GM21737 (cell line): Measurements from ENCODE around the gene DENND2D.

ENCODE experiments used
- ATAC-seq: cut with Tn5 transposase; IDR thresholded peaks from one replicate; pipeline ENCODE4 v1.9.1; 2021; ENCODE audit warnings: mild to moderate bottlenecking, moderate library complexity; ENCODE audit not compliant: unreplicated experiment

DENND2D gene, protein sequence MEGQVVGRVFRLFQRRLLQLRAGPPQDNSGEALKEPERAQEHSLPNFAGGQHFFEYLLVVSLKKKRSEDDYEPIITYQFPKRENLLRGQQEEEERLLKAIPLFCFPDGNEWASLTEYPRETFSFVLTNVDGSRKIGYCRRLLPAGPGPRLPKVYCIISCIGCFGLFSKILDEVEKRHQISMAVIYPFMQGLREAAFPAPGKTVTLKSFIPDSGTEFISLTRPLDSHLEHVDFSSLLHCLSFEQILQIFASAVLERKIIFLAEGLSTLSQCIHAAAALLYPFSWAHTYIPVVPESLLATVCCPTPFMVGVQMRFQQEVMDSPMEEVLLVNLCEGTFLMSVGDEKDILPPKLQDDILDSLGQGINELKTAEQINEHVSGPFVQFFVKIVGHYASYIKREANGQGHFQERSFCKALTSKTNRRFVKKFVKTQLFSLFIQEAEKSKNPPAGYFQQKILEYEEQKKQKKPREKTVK

GRCh38 chr1:111199881-111200801, at the start of gene DENND2D:
TSS of gene DENND2D (minus strand) at chr1:111200646. CDS start at chr1:111200459, 187 bp downstream.
- ATAC-seq, result no peak

GRCh38 chr1:111249960-111250359, 49.5 kb upstream of the DENND2D start:
- no peak for ATAC-seq

DNA sequence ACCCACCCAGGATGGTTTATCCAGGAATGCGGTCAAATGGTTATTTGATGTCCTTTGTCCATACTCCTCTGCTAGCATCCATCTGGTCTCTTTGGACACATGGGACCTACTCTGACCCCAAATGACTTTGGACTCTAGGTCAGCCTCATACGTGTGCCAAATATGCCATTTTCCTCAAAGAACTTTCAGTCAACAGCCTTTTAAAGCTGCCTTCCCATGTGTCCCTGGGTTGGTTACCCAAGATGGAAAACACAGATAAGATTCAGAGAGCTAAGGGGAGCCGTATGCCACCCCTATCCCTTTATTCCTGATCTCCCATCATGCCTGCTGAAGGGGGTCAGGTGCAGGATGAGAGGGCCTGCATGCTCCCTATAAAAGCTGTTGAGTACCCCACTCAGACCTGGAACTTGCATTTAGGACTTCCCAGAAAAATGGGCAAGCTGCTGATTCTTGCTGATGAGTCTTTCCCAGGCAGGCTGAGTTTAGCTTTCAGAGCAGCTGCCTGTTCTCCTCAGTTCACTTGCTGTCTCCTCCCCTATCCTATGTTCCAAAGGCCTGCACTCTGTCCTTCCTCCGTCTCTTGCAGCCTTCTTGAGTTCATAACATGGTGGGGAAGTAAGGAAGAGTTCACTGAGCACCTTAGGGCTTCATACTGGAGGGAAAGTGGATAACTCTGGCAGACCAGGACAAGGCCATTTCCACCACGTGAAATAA, 46.8 kb upstream of the DENND2D start:
- no peak for ATAC-seq

- ATAC-seq, result no peak
Measured at GRCh38 chr1:111242805-111243523, 42.5 kb upstream of the DENND2D start.

GRCh38 chr1:111241797-111242196, 41.4 kb upstream of the DENND2D start:
- no peak for ATAC-seq

DNA sequence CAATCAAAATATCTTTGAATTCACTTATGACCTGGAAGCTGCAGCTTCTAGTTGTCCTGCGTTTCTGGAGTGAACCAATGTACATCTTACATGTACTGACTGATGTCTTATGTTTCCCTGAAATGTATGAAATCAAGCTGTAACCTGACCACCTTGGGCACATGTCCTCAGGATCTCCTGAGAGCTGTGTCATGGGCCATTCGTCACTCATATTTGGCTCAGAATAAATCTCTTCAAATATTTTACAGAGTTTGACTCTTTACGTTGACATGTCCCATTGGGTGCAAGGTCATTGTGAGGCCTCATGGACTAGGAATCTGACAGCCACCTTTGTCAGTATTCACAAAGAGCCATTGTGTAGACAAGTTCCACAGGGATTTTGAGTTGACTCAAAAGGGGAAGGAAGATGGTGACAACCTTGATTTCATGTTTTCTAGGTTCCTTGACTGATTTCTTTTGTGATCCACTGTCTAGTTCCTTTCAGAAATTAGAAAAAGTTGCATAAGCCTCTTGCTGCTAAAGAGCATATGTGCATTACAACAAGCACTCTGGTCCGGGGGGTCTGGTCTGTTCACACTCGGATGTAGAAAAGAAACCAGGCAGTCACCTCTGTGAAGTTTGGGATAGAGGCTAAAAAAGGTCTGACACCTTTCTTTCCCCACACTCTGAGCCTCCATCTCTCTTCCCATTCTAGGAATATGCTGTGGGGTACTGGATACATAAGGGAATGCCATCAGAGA, 37.8 kb upstream of the DENND2D start:
- no peak for ATAC-seq

DNA sequence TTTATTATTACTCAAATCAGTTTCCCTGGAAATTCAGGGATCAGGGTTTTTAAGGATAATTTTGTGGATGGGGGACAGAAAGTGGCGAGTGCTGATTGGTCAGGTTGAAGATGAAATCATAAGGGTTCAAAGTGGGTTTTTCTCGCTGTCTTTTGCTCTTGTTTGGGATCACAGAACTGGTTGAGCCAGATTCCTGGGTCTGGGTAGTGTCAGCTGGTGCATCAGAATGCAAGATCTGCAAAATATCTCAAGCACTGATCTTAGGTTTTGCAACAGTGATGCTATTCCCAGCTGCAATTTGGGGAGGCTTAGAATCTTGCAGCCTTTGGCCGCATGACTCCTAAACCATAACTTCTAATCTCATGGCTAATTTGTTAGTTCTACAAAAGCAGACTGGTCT, 36.4 kb upstream of the DENND2D start:
- ATAC-seq, result no peak

DNA sequence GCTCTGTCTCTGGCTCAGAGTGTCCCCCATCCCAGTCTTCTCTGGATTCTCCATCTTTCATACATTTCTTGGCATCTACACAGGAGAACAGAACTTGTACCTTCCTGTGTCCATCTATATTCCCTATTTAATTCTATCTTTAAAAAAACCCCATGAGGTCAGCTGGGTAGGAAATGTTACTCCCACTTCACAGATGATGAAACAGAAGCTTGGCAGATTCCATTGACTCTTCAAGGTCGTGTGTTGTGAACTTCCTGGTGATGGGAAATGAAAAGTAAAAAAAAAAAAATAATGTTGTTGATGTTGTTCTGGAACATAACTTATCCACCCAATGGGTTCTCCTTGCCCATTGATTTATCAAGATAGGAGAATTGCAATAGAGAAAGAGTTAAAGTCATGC, 35.9 kb upstream of the DENND2D start:
- no peak for ATAC-seq

DNA sequence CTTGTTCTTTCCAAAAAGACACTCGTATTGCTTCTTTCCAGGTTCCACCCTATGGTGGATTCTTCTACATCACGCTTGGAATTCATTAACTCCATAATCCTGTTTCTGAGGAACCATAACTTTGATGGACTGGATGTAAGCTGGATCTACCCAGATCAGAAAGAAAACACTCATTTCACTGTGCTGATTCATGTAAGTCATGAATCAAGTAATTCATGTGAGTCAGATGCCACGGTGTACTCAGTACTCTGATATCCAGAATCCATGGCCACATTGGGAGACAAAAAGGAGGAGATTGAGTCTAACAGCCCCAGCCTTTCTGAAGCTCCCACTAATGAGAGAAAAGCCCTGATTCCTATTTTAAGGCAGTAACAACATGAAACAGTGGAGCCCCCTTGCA, 34.4 kb upstream of the DENND2D start:
- ATAC-seq, result no peak

- ATAC-seq, result no peak
Measured at GRCh38 chr1:111234258-111234657, 33.8 kb upstream of the DENND2D start.

GRCh38 chr1:111232134-111232533, 31.7 kb upstream of the DENND2D start:
- ATAC-seq, result no peak

DNA sequence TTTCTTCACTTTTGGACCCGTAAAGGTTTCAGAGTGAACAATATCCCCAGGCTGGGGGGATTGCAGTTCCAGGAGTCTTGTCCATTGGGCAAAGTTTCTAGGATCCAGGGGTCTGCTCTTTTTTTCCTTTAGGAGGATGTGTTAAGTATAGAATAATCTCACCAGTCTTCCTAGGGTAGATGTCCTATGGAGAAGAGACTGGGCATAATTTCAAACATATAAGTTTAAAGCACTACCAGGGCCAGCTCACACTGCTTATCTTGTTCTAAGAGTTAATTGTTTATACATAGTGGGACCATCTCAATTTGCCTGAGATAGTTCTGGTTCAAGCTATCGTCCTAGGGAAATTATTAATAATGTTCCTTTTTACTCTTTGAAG, 28.3 kb upstream of the DENND2D start:
- no peak for ATAC-seq

DNA sequence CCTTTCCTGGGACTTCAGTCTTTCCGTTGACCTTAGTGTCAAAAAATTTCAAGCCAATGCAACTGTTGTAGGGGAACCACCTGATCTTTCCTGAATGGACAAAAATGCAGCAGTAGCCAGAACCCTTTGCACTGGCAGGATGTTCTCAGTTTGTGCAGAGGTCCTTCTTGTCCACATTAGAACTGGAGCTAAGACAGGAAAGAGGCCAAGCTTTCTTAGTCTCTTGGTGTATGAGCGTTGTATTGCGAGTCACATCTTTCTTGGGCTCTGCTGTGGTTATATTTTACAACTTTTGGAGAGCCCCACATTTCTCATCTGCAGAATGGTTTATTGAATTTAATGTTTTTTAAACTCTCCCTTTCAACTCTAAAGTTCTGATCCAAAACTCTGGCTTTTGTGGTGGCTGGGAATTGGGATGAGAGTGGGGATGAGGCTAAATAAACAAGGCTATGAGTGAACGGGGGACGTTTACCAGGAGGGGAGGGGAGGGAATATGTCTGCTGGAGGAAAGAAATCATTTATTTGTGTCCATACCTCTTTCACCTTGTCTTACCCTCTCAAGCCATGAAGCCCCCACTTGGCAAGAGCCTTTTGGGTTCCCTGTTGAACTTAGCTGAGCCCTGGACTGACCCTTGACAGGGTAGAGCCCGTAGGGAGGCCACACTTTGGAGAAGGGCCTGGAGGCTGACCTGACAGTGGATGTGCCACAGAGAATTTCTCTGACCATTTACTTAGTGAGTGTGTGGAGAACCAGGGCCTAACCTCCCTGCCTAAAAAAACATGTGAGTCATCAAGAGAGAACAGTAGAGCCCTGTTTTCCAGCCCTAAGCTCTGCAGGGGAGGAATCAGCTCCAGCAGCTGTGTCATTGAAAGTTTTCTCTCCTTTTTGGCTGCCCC, 27.7 kb upstream of the DENND2D start:
- ATAC-seq, result no peak

DNA sequence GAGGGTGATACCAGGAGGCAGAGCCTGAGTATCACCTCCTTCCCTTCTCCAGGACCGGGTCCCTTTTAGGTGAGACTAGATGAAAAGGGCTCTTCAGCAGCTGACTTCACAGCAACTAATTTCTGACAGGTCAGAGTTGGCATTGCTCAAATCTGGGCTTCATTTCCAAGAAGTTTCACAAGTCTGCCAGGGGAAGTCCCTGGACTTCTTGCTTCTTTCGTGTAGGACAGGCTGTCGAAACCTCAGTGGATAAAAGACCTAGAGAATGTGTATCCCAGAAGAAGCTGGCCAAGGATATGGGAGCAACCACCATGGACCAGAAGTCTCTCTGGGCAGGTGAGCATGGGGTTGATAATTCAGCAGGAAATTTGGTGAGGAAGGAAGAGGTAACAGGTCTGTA, 27.0 kb upstream of the DENND2D start, which contains the start of gene CHI3L2:
TSS of gene CHI3L2 (plus strand) at position 280 of the 400 bp plus-strand sequence. CDS start at position 297, 17 bp downstream.
- no peak for ATAC-seq

DNA sequence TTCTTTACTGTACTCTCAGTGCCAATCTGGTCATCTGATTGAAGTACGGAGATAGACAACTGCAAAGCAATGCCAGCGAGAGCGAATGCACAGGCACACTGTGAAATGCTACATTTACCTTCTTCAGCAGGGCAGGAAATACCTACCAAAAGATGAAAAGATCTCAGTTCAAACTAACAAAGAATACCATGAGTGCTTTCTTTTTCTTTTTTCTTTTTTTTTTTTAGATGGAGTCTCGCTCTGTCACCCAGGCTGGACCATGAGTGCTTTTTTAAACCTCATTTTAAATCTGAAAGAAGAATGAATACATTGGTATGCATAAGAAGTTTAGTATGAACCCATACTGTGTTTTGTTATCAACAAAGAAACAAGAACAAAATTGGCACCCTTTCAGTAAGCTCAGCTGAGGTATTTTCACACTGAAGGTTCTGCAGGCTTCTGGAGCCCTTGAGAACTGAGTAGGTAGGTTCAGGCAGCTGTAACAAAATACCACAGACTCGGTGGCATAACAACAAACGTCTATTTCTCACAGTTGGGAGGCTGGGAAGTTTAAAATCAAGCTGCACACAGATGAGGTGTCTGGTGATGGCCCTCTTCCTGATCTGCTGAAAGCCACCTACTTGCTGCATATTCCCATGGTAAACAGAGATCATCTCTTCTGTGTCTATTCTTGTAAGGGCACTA, 25.4 kb upstream of the DENND2D start:
- ATAC-seq, result no peak

- ATAC-seq, result no peak
Measured at GRCh38 chr1:111225091-111225490, 24.6 kb upstream of the DENND2D start.

DNA sequence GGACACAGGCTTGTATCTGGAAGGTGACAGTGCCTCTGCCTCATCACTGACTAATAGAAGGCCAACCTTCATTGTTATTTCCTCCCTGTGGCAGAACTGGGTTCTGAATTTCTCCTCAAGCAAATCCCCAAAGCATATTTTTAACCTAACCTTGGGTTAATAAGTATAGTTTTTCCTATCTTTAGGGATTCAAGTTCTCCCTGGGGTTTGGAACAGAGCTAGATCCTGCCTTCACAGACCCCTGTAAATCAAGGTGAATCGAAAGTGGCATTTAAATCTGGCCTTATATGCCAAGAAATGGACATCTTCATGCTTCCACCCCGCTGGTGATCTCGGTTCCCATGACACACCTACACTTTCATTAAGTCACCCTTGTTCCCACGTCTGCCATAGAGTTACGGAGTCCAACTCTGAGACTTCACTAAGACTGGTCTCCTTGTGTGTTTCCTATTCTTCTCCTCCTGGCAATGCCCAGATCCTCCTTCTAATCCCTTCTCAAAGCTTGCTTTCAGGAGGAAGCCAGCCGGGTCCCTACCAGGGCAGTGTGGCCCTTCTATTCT, 22.8 kb upstream of the DENND2D start:
- no peak for ATAC-seq
